ENCODE measurements around the gene FOXD3.

Gene FOXD3

GRCh38 chr1:63322114-63322943, at the start of gene FOXD3:
Gene FOXD3 (plus strand): TSS chr1:63322567. CDS start chr1:63323059, 492 bp downstream.
- peak; percentile 74 for DNase-seq

GRCh38 chr1:63272811-63273210, 49.6 kb upstream of the FOXD3 start:
- DNase-seq: no peak

GRCh38 chr1:63274371-63274770, 48.0 kb upstream of the FOXD3 start:
- DNase-seq: no peak

GRCh38 chr1:63274979-63275378, 47.4 kb upstream of the FOXD3 start:
- no peak for DNase-seq

- DNase-seq: no peak
Measured at GRCh38 chr1:63276624-63277023, 45.7 kb upstream of the FOXD3 start.

GRCh38 chr1:63277195-63278192, 44.9 kb upstream of the FOXD3 start:
- DNase-seq: no peak

- no peak for DNase-seq
Measured at GRCh38 chr1:63281753-63282152, 40.6 kb upstream of the FOXD3 start.

- DNase-seq: no peak
Measured at GRCh38 chr1:63289135-63289534, 33.2 kb upstream of the FOXD3 start.

GRCh38 chr1:63294803-63295594, 27.4 kb upstream of the FOXD3 start:
- no peak for DNase-seq

- no peak for DNase-seq
Measured at GRCh38 chr1:63304410-63304809, 18.0 kb upstream of the FOXD3 start.

- no peak for DNase-seq
Measured at GRCh38 chr1:63305043-63305442, 17.3 kb upstream of the FOXD3 start.

GRCh38 chr1:63307196-63307794, 15.1 kb upstream of the FOXD3 start:
- DNase-seq: no peak

- DNase-seq: no peak
Measured at GRCh38 chr1:63316598-63316983, 5.8 kb upstream of the FOXD3 start.

GRCh38 chr1:63316984-63317816, 5.2 kb upstream of the FOXD3 start:
- DNase-seq: peak; percentile 81

GRCh38 chr1:63317817-63318152, 4.6 kb upstream of the FOXD3 start:
- no peak for DNase-seq

GRCh38 chr1:63318201-63318979, 4.0 kb upstream of the FOXD3 start:
- no peak for DNase-seq

- DNase-seq: no peak
Measured at GRCh38 chr1:63319046-63320021, 3.0 kb upstream of the FOXD3 start.

- no peak for DNase-seq
Measured at GRCh38 chr1:63320022-63320721, 2.2 kb upstream of the FOXD3 start.
